ENCODE data around the gene GJD4. TPM values are rescaled to one million over a fixed set of nuclear protein-coding genes. Genes with fewer than 3 reads are reported as not detected.

GJD4 gene
- total RNA-seq, 1 donor = under 0.01 TPM

DNA sequence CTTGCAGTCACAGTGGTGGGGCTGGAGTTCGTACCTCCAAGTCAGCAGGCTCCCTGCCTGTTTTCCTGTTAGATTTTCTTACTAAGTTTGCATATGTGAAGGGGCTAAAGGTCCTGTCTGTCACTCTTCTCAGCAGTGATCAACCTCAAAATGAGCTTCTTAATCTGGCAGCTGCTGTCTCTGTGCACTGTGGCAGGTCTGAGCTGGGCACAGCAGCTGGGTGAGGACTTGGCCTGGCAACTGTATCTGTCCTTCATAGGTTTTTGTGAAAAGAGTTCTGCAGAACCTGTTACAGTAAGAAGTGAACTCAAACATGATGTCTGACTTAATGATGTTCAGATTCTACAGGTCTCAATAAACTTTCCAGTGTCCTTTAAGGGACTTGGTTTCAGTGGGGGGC lies 31.3 kb upstream of the GJD4 start:
- TF ChIP-seq, protein P1, sequence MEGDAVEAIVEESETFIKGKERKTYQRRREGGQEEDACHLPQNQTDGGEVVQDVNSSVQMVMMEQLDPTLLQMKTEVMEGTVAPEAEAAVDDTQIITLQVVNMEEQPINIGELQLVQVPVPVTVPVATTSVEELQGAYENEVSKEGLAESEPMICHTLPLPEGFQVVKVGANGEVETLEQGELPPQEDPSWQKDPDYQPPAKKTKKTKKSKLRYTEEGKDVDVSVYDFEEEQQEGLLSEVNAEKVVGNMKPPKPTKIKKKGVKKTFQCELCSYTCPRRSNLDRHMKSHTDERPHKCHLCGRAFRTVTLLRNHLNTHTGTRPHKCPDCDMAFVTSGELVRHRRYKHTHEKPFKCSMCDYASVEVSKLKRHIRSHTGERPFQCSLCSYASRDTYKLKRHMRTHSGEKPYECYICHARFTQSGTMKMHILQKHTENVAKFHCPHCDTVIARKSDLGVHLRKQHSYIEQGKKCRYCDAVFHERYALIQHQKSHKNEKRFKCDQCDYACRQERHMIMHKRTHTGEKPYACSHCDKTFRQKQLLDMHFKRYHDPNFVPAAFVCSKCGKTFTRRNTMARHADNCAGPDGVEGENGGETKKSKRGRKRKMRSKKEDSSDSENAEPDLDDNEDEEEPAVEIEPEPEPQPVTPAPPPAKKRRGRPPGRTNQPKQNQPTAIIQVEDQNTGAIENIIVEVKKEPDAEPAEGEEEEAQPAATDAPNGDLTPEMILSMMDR (IDR thresholded peaks at IDR 0.05; ENCODE audit: extremely low read depth, low read depth, low read length) = no peak
- Histone ChIP-seq H3K27ac (ENCODE audit: low read depth, low read length) (peak overlapping the region; percentile 92), H3K36me3 (ENCODE audit: insufficient read depth, low read length) (peaks cover 14% of the 10 kb centered on the region), H3K79me2 (ENCODE audit: insufficient read depth, low read length) (no peaks in the 10 kb centered on the region), H3K27me3 (ENCODE audit: insufficient read depth, low read length) (no peaks in the 10 kb centered on the region), H2AFZ (ENCODE audit: low read length) (no peak overlapping the region), H3K4me1 (ENCODE audit: insufficient read depth, low read length) (peaks cover 26% of the 10 kb centered on the region), H4K20me1 (ENCODE audit: insufficient read depth, low read length) (no peaks in the 10 kb centered on the region), H3K4me2 (ENCODE audit: insufficient read depth, low read length) (no peak overlapping the region), H3K4me3 (ENCODE audit: insufficient read depth, low read length) (no peak overlapping the region), H3K9me3 (ENCODE audit: low read depth, low read length) (no peaks in the 10 kb centered on the region)
- no peak for DNase-seq (ENCODE audit: insufficient read length, low spot score, missing footprints)

DNA sequence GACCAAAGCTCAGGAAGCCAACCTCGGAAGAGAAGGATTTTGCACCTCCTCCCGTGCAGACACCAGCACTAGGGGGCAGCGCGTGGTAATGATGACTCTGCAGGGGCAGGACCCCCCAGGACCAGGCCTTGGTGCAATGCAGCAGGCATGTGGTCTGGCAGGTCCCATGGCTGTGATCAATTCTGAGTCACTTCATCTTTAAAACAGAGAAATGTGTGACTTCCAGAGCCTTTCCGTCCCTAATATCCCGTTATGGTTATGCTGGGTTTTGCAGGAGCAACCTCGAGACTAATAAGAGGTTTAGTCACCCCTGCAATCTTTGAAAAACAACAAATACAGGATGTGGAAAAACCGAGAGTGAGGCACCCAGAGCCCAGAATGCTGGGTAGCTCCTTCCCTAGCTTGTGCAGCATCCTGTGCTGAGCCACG lies 30.2 kb upstream of the GJD4 start:
- peak overlapping the region; percentile 40 for H3K4me2 ChIP-seq (ENCODE audit: insufficient read depth, low read length)

DNA sequence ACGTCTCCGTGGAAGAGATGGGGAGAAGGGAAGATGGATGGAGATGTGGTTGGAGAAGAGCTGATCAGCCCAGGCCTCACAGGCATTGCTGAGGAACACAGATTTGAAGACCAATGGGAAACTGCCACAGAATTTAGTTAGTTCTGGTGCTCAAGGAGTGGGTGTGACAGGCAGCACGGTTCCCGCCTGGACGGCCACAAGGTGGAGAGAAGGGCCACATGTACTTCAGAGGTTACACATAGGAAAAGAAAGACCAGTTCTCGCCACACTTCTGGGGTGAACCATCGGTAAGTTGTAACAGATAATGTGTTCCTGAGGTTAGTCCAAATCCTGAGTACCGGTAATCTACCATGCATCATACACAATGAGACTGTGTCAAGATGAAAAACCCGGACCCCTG lies 29.5 kb upstream of the GJD4 start:
- TF ChIP-seq, protein P1 (IDR thresholded peaks at IDR 0.05; ENCODE audit: extremely low read depth, low read depth, low read length) = no peak
- H3K79me2 ChIP-seq (ENCODE audit: insufficient read depth, low read length) = no peaks in the 10 kb centered on the region
- no peaks in the 10 kb centered on the region for H4K20me1 ChIP-seq (ENCODE audit: insufficient read depth, low read length)
- H3K36me3 ChIP-seq (ENCODE audit: insufficient read depth, low read length) = peaks cover 5% of the 10 kb centered on the region
- peak overlapping the region; percentile 92 for H3K27ac ChIP-seq (ENCODE audit: low read depth, low read length)
- H3K4me2 ChIP-seq (ENCODE audit: insufficient read depth, low read length) = peak overlapping the region; percentile 40
- H3K9me3 ChIP-seq (ENCODE audit: low read depth, low read length) = no peaks in the 10 kb centered on the region
- H3K4me1 ChIP-seq (ENCODE audit: insufficient read depth, low read length) = peaks cover 22% of the 10 kb centered on the region
- no peak overlapping the region for H2AFZ ChIP-seq (ENCODE audit: low read length)
- no peak for DNase-seq (ENCODE audit: insufficient read length, low spot score, missing footprints)
- H3K27me3 ChIP-seq (ENCODE audit: insufficient read depth, low read length) = no peaks in the 10 kb centered on the region
- no peak overlapping the region for H3K4me3 ChIP-seq (ENCODE audit: insufficient read depth, low read length)

More for the DNA sequence above, 30.2 kb upstream of the GJD4 start:
- Histone ChIP-seq H2AFZ (ENCODE audit: low read length) (no peak overlapping the region), H3K27me3 (ENCODE audit: insufficient read depth, low read length) (no peaks in the 10 kb centered on the region), H3K27ac (ENCODE audit: low read depth, low read length) (peak overlapping the region; percentile 92), H3K4me3 (ENCODE audit: insufficient read depth, low read length) (no peak overlapping the region), H4K20me1 (ENCODE audit: insufficient read depth, low read length) (no peaks in the 10 kb centered on the region), H3K36me3 (ENCODE audit: insufficient read depth, low read length) (peaks cover 6% of the 10 kb centered on the region), H3K4me1 (ENCODE audit: insufficient read depth, low read length) (peaks cover 26% of the 10 kb centered on the region), H3K9me3 (ENCODE audit: low read depth, low read length) (no peaks in the 10 kb centered on the region), H3K79me2 (ENCODE audit: insufficient read depth, low read length) (no peaks in the 10 kb centered on the region)
- peak; percentile 92 for DNase-seq (ENCODE audit: insufficient read length, low spot score, missing footprints)
- TF ChIP-seq, protein P1 (IDR thresholded peaks at IDR 0.05; ENCODE audit: extremely low read depth, low read depth, low read length) = peak; percentile 56

DNA sequence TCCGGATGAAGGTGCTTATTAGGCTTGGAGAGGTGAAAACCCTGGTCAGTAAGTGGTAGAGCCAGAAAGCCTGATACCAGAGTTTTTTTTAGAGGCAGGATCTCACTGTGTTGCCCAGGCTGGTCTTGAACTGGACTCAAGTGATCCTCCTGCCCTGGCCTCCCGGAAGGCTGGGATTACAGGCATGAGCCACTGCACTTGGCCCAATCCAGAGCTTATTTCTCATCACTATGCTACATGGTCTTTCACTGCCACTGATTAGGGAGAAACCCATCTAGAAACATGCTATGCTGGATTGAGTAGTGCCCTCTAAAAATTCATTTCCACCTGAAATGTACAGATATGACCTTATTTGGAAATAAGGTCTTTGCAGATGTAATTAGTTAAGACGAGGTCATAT lies 28.4 kb upstream of the GJD4 start:
- TF ChIP-seq, protein P1 (IDR thresholded peaks at IDR 0.05; ENCODE audit: extremely low read depth, low read depth, low read length) = no peak
- no peak overlapping the region for H3K27ac ChIP-seq (ENCODE audit: low read depth, low read length)
- H3K9me3 ChIP-seq (ENCODE audit: low read depth, low read length) = no peaks in the 10 kb centered on the region
- H3K79me2 ChIP-seq (ENCODE audit: insufficient read depth, low read length) = no peaks in the 10 kb centered on the region
- H4K20me1 ChIP-seq (ENCODE audit: insufficient read depth, low read length) = no peaks in the 10 kb centered on the region
- H3K4me3 ChIP-seq (ENCODE audit: insufficient read depth, low read length) = no peak overlapping the region
- H3K4me1 ChIP-seq (ENCODE audit: insufficient read depth, low read length) = peaks cover 20% of the 10 kb centered on the region
- no peaks in the 10 kb centered on the region for H3K27me3 ChIP-seq (ENCODE audit: insufficient read depth, low read length)
- no peak overlapping the region for H3K4me2 ChIP-seq (ENCODE audit: insufficient read depth, low read length)
- H2AFZ ChIP-seq (ENCODE audit: low read length) = no peak overlapping the region
- peaks cover 5% of the 10 kb centered on the region for H3K36me3 ChIP-seq (ENCODE audit: insufficient read depth, low read length)
- DNase-seq (ENCODE audit: insufficient read length, low spot score, missing footprints) = no peak
